Omental fat pad (tissue), 4 donors: ENCODE data around the gene WDR90. TPM values are rescaled to one million over a fixed set of nuclear protein-coding genes. Genes with fewer than 3 reads are reported as not detected.

ENCODE experiments used
- ATAC-seq: fragments of 150-250 bp; one replicate; pipeline ENCODE4 v1.9.1; 2016; ENCODE audit warnings: mild to moderate bottlenecking, moderate library complexity; ENCODE audit not compliant: low FRiP score
- DNase-seq: peaks from one replicate; pipeline ENCODE4 v3.0.0-alpha.2; 2019; ENCODE audit warnings: low spot score
- CTCF ChIP-seq, 3 donors: fragments of 450-650 bp; IDR thresholded peaks; one replicate each; pipeline ENCODE4 v1.5.1; 2016 to 2017; ENCODE audit warnings: antibody characterized with exemption in 3 of 3, mild to moderate bottlenecking in 3 of 3, moderate library complexity in 2 of 3
- total RNA-seq, 4 donors: library from RNA; depleted of rRNA; stranded (reverse); fragments of >200 nt; gene quantifications; one replicate each; pipeline ENCODE4 v1.1.0, GENCODE V29; 2016

Gene WDR90
- total RNA-seq, 4 donors from 2014 or later: 7.0 to 25.1 (median 21.2) TPM

- TF ChIP-seq CTCF (IDR thresholded peaks at IDR 0.05): no peak
- ATAC-seq: no peak
These were observed 8.3 kb downstream of the WDR90 start for GRCh38 chr16:657487-657886.

DNA sequence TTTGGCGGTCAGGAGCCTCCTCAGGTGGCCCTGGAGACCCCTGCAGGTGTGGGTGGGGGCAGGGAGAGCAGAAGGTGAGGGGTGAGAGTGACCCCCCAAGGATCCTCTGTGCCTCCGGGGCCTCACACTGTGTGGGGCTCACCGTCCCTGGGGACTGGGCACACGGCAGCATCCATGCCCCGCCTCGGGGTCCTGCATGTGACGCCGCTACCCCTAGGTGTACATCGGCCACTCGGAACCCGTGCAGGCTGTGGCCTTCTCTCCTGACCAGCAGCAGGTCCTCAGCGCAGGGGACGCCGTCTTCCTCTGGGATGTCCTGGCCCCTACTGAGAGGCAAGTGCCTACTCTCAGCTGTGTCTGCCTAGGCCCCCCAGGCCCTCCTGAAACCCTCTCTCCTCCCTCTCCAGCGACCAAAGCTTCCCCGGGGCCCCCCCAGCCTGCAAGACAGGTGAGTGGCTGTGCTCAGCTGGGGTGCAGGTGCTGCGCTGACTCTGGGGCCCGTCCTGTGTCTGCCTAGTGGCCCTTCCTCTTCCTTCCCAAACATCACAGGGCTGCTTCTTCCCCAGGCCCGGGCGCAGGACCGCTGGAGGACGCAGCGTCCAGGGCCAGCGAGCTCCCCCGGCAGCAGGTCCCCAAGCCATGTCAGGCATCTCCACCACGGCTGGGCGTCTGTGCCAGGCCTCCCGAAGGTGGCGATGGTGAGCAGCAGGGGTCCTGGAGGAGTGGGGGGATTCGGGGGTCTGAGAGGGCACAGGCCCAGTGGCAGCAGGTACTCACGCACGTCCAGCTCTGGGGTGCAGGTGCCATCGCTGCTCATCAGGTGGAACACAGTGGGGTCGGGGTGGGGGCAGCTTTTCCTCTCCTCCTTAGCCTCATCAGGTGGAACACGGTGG is 9.8 kb downstream of the WDR90 start:
- DNase-seq (no peak), ATAC-seq (no peak)
- no peak for TF ChIP-seq CTCF (IDR thresholded peaks at IDR 0.05)

More at GRCh38 chr16:657487-657886, 8.3 kb downstream of the WDR90 start:
- no peak for DNase-seq

DNA sequence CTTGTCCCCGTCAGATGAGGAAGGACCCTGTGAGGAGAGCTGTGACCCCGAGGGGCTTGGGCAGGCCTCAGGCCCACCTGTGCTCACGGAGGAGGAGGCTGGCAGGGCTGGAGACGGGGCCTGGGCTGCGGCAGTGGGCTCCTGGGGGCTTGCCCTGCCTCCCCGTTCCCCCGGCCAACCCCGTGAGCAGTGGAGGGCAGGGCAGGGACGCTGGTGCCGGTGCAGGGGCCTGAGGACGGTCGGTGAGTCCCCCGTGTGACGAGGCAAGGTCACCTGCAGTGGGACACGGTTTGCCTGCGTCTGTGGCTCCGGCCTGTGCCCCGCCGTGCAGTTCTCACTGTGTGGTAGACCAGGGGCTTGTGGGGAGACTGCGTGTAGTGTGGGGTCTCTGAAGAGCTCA is 10.5 kb downstream of the WDR90 start:
- ATAC-seq: no peak
- no peak for DNase-seq
- no peak for TF ChIP-seq CTCF (IDR thresholded peaks at IDR 0.05)

DNA sequence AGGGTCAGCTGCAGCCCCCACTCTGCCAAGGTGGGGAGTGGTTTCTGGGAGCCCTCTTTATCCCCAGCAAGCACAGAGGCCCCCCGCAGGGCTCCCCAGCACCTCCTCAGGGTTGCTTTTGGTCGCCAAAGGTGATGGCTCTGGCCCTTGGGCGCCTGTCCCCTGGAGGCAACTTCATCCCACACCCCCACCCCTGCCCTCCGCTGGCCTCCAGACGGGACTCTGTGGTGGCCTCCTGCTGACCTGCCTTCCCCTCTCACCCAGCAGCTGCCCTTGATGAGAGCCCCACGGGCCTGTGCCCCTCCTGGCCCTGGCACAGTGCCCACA is 10.9 kb downstream of the WDR90 start:
- ATAC-seq (no peak), DNase-seq (no peak)
- no peak for TF ChIP-seq CTCF (IDR thresholded peaks at IDR 0.05)

DNA sequence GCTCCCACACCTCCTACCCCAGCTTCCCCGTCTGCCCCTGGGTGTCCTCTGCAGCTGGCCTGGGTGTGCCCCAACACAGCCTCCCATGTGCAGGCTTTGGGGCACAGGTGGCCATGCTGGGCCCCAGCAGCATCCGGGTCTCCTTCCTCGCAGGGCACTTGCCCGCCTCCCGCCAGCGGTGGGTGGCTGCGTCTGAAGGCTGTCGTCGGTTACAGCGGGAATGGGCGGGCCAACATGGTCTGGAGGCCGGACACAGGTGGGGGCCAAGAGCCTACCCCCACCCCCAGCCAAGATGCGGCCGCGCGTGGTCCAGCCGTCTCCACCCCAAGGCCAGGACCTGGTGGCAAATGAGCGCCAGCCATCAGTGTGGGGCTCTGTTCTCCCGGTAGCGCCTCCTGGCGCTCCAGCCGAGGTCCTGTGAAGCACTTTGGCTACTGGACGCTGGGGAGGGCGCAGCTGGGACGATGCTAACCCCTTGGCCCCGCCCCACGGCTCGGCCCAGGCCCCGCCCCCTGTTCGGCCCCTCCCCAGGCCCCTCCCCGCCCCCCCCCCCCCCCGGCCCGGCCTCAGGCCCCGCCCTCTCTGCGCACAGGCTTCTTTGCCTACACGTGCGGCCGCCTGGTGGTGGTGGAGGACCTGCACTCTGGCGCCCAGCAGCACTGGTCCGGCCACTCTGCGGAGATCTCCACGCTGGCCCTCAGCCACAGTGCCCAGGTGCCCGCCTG is 11.5 kb downstream of the WDR90 start:
- no peak for TF ChIP-seq CTCF (IDR thresholded peaks at IDR 0.05)
- DNase-seq (peak; percentile 55), ATAC-seq (peak; percentile 52)

- DNase-seq (no peak), ATAC-seq (no peak)
- no peak for TF ChIP-seq CTCF (IDR thresholded peaks at IDR 0.05)
These were observed 12.1 kb downstream of the WDR90 start for GRCh38 chr16:661184-661821.
